ENCODE results near the gene ST7.
"Not testable (repeated sequence)": the region's sequence is repeated elsewhere in the genome, so short reads cannot be mapped to it uniquely, and the experiment has no call there.

ST7 gene

DNA sequence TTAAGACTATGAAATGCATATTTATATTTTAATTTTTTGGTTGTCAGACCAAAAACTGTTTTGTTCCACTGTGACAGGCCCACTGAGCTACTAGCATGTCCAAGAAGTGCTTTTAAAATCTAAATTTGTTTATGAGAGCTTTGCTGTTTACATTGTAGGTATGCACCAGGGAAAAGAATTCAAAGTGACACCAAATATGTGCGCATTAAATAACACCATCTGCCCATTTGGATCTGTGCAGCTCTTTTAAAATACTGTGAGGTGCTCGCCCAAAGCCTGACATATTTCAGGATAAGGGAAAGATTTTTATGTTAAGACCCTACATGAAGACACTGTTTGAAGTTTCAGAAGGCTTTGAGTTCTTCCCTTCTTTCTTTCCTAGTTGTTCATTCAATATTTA lies 162.9 kb downstream of the ST7 start:
- Mint-ChIP-seq H3K36me3 (ENCODE audit: low read depth) (no peaks in the 10 kb centered on the region), H3K27ac (no peak overlapping the region), H3K27me3 (ENCODE audit: low read depth) (peaks cover 13% of the 10 kb centered on the region), H3K4me3 (no peak overlapping the region), H3K9me3 (no peaks in the 10 kb centered on the region), H3K4me1 (ENCODE audit: low read depth) (peaks cover 1% of the 10 kb centered on the region)
- no peak for DNase-seq (ENCODE audit: low spot score)

DNA sequence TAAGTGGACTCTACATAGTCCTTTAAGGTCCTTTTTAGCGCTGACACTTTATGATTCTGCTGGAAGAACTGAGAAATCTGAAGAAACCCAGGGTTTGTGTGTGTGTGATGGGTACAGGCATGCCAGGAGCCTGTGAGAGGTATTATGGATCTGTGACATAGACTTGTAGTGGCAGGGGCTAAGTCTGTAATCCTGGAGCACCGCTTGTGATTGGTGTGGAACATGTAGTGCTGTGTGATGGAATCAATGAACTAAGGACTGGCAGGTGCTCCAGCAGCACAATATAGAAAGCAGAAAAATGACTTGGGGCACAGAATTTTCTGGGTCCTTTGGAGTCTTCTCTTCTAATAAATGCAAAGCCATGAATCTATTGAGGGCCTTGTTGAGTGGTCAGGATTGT lies 163.9 kb downstream of the ST7 start:
- no peak for DNase-seq (ENCODE audit: low spot score)
- Mint-ChIP-seq H3K36me3 (ENCODE audit: low read depth) (no peaks in the 10 kb centered on the region), H3K4me3 (no peak overlapping the region), H3K27me3 (ENCODE audit: low read depth) (peaks cover 13% of the 10 kb centered on the region), H3K4me1 (ENCODE audit: low read depth) (peaks cover 1% of the 10 kb centered on the region), H3K27ac (no peak overlapping the region), H3K9me3 (no peaks in the 10 kb centered on the region)

DNA sequence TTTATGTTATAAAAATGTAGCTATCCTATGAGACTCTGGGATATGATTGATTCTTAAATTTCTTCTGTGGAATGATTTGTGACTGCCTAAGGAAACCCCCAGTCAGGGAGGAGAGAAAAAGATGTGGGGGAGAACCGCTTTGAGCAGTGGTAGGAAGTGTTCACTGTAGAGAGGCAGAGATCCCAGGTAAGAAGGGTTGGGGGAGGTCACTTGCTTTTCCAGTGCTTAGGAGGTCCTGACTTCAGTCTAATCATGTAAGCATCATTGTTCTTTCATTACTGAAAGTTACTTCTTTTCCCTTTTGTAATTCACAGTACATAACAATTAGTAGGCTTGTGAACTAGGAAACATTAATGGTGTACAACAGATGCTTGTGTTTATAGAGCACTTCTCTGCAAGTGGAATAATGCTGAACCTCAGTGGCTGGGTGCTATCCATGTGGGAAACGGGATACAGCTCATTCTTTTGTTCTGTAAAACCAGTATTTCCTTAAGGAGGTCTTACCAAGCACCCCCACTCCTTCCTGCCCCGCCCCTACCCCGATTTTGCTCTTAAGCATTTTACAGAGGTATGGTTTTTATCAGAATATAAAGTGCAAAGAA lies 165.4 kb downstream of the ST7 start:
- DNase-seq (ENCODE audit: low spot score): no peak
- no peak overlapping the region for H3K27ac Mint-ChIP-seq
- no peaks in the 10 kb centered on the region for H3K4me1 Mint-ChIP-seq (ENCODE audit: low read depth)

DNA sequence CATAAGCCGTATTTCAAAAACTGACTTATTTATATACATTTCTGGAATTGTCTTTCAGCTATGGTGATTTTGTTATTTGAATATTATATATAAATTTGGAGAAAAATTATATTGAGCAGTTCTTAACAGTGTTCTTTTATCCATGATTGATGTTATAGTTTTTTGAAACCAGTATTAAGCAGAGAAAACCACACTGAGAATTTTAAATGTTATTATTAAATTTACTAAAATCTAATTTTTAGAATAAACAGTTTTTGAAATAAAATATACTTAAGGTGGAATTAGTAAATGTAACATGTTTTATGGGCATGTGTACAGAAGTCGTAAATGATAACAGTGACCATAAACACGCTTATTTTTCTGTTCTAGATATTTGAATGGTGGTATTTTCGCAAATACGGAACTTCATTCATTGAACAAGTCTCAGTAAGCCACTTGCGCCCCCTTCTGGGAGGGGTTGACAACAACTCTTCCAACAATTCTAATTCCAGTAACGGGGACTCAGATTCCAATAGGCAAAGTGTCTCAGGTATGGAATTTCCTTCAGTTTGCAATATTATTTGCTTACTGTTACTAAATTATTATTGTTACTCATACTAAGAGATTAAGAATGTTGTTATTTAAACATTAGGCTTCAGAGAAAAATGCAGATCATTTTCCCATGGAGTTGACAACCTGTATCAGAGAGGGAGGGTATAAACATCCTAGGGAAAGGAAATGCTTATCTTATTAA lies 166.1 kb downstream of the ST7 start:
- H3K36me3 Mint-ChIP-seq (ENCODE audit: low read depth): no peaks in the 10 kb centered on the region
- H3K4me3 Mint-ChIP-seq: no peak overlapping the region
- no peaks in the 10 kb centered on the region for H3K4me1 Mint-ChIP-seq (ENCODE audit: low read depth)
- H3K27ac Mint-ChIP-seq: no peak overlapping the region
- peak; percentile 35 for DNase-seq (ENCODE audit: low spot score)
- no peaks in the 10 kb centered on the region for H3K9me3 Mint-ChIP-seq
- peaks cover 8% of the 10 kb centered on the region for H3K27me3 Mint-ChIP-seq (ENCODE audit: low read depth)

More for the DNA sequence above, 165.4 kb downstream of the ST7 start:
- peaks cover 8% of the 10 kb centered on the region for H3K27me3 Mint-ChIP-seq (ENCODE audit: low read depth)
- H3K9me3 Mint-ChIP-seq: no peaks in the 10 kb centered on the region
- no peak overlapping the region for H3K4me3 Mint-ChIP-seq
- no peaks in the 10 kb centered on the region for H3K36me3 Mint-ChIP-seq (ENCODE audit: low read depth)

DNA sequence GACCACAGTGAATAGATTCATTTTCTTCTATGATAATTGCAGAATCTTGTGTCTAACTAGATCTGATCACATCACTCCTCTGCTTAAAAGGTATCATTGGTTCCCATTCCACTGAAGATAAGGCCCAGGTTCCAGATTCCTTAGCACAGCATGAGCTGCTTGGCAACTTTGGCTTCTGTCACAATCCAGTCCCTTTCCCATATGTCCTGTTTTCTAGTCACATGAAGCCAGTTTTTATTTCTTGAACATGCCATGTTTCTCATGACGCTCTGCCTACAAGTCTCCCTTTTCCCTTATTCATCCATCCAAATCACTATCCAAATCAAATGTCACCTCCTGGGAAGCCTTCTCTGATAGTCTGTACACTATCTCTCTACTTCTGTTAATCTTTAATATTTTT lies 167.0 kb downstream of the ST7 start:
- H3K27me3 Mint-ChIP-seq (ENCODE audit: low read depth); H3K27ac Mint-ChIP-seq; H3K36me3 Mint-ChIP-seq (ENCODE audit: low read depth); H3K9me3 Mint-ChIP-seq; H3K4me3 Mint-ChIP-seq; DNase-seq (ENCODE audit: low spot score); H3K4me1 Mint-ChIP-seq (ENCODE audit: low read depth): not testable (repeated sequence)

DNA sequence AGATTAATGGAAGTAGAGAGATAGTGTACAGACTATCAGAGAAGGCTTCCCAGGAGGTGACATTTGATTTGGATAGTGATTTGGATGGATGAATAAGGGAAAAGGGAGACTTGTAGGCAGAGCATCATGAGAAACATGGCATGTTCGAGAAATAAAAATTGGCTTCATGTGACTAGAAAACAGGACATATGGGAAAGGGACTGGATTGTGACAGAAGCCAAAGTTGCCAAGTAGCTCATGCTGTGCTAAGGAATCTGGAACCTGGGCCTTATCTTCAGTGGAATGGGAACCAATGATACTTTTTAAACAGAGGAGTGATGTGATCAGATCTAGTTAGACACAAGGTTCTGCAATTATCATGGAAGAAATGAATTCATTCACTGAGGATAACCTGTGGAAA lies 168.7 kb downstream of the ST7 start:
- DNase-seq (ENCODE audit: low spot score); H3K27me3 Mint-ChIP-seq (ENCODE audit: low read depth); H3K9me3 Mint-ChIP-seq; H3K4me1 Mint-ChIP-seq (ENCODE audit: low read depth); H3K27ac Mint-ChIP-seq; H3K4me3 Mint-ChIP-seq; H3K36me3 Mint-ChIP-seq (ENCODE audit: low read depth): not testable (repeated sequence)

DNA sequence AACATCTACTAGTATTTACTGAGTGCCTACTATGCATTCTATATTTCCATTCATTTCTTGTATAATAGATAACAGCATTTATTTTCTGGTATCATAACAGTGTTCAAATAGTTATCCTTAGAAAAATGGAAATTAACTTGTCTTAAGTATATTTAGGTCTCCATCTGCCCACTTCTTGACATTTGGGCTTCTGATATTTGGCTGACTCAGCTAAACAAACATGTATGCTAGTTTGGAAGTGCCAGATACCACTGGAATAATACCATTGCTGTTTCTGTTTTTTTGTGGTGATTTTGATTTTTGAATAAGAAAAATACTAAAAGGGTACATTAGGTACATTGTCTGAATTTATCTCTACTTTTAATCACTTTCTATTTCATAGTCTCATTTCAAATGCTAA lies 169.2 kb downstream of the ST7 start:
- DNase-seq (ENCODE audit: low spot score): no peak
- Mint-ChIP-seq H3K9me3 (no peaks in the 10 kb centered on the region), H3K4me3 (no peak overlapping the region), H3K36me3 (ENCODE audit: low read depth) (no peaks in the 10 kb centered on the region), H3K4me1 (ENCODE audit: low read depth) (peaks cover 2% of the 10 kb centered on the region), H3K27ac (no peak overlapping the region), H3K27me3 (ENCODE audit: low read depth) (peaks cover 6% of the 10 kb centered on the region)

DNA sequence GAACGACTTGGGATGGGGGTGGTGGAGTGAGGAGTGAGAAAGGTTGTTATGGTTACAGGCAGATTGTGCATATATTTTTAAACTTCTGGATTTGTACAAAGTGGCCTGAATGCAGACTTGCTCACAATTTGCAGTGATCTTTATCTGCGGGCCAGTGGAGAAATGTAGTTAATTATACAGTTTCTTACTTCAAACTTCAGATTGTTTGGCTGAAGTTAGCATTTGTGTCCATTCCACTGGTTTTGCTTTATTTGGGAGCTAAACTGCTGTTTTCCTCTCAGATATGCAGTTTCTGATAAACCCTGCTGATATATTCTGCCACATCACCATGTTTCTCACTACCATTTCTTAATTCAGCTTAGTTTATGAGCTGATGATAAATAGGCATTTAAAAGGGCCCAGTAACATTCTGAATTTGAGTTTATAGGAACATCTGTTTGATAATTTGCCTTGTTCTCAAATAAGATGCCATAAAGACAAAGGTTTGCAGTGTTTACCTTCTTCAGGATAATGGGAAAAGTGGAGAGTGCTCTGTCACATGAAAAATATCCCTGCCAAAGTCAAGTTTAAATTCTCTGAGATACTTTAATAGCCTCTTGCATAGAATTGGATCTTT lies 170.1 kb downstream of the ST7 start:
- H3K4me3 Mint-ChIP-seq: no peak overlapping the region
- H3K36me3 Mint-ChIP-seq (ENCODE audit: low read depth): no peaks in the 10 kb centered on the region
- H3K4me1 Mint-ChIP-seq (ENCODE audit: low read depth): peaks cover 2% of the 10 kb centered on the region
- DNase-seq (ENCODE audit: low spot score): no peak
- H3K27ac Mint-ChIP-seq: no peak overlapping the region
- H3K27me3 Mint-ChIP-seq (ENCODE audit: low read depth): peaks cover 1% of the 10 kb centered on the region
- no peaks in the 10 kb centered on the region for H3K9me3 Mint-ChIP-seq

DNA sequence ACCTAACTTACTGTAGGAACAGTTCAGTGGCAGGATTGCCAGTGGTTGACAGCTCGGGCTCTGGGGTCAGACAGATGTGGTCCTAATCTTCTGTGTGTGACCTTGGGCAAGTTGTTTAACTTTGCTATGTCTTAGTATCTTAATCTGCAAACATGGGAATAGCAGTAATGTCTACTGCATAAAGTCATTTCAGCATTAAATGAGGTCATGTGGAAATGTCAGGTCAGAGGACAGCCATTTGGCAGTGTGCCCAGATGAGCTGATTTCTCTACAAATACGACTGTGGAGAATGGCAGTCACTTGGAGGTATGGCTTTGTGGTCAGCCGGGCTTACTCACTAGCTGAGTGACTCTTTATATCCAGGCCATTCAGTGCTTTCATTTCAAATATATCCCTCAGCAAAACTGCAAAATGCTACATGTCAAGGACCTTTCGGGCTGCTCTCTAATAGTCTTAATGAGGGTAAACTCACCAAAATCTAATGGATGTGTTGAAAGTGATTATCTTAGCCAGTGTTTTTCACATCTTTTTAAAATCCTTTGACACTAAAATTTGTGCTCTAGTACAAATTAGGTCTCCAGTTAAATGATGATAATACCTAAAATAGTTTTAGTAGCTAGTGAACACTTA lies 171.4 kb downstream of the ST7 start:
- Mint-ChIP-seq H3K4me1 (ENCODE audit: low read depth) (peaks cover 2% of the 10 kb centered on the region), H3K27me3 (ENCODE audit: low read depth) (no peaks in the 10 kb centered on the region), H3K9me3 (no peaks in the 10 kb centered on the region), H3K4me3 (no peak overlapping the region), H3K27ac (no peak overlapping the region), H3K36me3 (ENCODE audit: low read depth) (no peaks in the 10 kb centered on the region)
- peak; percentile 78 for DNase-seq (ENCODE audit: low spot score)

DNA sequence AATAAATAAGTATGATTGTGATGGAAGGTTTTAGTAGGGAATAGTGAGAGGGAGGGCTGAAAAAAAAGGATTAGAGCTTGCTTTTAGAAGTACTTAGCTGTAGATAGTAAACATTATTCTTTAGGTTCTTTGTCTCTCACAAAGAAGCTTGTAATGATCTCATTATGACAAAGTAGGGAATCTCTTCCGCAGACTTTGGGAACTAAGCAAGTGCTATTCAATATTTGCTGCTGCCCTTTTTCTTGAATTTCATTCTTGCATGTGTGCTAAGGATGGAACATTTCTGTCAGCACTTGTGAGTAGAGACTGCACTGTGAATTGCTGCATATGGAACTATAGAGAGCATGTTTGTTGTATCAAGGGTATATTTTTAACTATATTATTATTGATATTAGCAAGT lies 173.4 kb downstream of the ST7 start:
- Mint-ChIP-seq H3K36me3 (ENCODE audit: low read depth) (no peaks in the 10 kb centered on the region), H3K27me3 (ENCODE audit: low read depth) (no peaks in the 10 kb centered on the region), H3K9me3 (no peaks in the 10 kb centered on the region), H3K27ac (no peak overlapping the region), H3K4me3 (no peak overlapping the region), H3K4me1 (ENCODE audit: low read depth) (peaks cover 2% of the 10 kb centered on the region)
- no peak for DNase-seq (ENCODE audit: low spot score)

DNA sequence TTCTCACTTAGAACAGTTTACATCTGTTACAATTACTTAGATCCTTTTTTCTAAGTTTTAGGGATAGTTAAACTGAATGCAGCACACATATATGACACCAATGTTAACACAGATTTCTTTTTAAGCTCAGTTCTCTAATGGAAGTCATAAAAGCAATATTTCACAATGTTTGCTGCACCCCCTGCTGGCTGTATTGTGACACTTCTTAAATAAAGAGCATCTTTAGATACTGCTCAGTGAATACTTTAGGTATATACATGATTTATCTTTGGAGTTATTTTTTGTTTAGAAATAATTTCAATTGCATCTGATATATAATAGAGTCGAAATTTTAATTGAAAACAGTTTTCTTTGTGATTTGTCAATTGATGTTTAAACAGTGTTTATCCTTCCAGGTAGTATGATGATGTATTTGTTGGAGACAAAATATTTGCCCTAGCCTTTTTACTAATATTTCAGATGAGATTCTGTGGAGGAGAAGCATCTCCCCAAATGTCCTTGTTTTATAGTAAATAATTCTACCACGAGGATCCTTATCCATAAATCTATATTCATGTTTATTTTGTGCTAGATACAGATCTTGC lies 174.4 kb downstream of the ST7 start:
- Mint-ChIP-seq H3K27me3 (ENCODE audit: low read depth) (no peaks in the 10 kb centered on the region), H3K4me3 (no peak overlapping the region), H3K4me1 (ENCODE audit: low read depth) (peaks cover 11% of the 10 kb centered on the region), H3K36me3 (ENCODE audit: low read depth) (no peaks in the 10 kb centered on the region), H3K9me3 (no peaks in the 10 kb centered on the region), H3K27ac (no peak overlapping the region)
- DNase-seq (ENCODE audit: low spot score): no peak

DNA sequence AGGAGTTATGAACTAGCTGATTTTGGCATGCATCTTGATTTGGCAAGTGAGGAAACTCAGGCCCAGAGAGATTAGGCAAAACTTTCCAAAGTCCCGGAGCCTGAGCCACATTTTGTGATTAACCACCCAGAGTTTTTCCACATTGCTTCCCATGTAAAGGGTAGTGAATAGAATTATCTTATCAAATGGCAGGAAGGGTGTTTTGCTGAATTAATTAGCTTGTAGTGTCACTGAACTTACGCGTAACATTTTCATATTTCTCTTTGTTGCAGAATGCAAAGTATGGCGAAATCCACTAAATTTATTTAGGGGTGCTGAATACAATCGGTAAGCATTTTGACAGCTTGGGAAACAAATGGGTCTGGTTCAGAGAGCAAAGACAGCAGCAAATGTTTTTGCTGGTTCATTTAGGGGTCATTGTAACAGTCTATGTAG lies 176.2 kb downstream of the ST7 start:
- no peak overlapping the region for H3K27ac Mint-ChIP-seq
- H3K9me3 Mint-ChIP-seq: no peaks in the 10 kb centered on the region
- no peaks in the 10 kb centered on the region for H3K27me3 Mint-ChIP-seq (ENCODE audit: low read depth)
- H3K4me3 Mint-ChIP-seq: no peak overlapping the region
- H3K36me3 Mint-ChIP-seq (ENCODE audit: low read depth): no peaks in the 10 kb centered on the region
- H3K4me1 Mint-ChIP-seq (ENCODE audit: low read depth): peaks cover 21% of the 10 kb centered on the region
- DNase-seq (ENCODE audit: low spot score): no peak

DNA sequence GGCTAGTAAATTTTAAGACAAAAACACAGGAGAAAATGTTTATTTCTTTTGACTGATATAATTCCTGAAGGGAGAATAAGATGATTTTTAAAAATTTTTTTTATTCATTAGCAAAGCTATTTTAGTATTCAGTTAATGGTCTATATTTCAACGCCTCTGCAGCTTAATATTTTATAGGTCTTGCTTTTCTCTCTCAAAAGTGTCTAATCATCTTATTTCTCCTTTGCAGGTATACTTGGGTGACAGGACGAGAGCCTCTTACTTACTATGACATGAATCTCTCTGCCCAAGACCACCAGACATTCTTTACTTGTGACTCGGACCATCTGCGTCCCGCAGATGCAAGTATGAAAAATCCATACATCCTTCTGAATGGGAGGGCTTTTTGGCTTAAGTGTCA lies 177.0 kb downstream of the ST7 start:
- Mint-ChIP-seq H3K36me3 (ENCODE audit: low read depth) (no peaks in the 10 kb centered on the region), H3K27ac (no peak overlapping the region), H3K27me3 (ENCODE audit: low read depth) (no peaks in the 10 kb centered on the region), H3K4me1 (ENCODE audit: low read depth) (peaks cover 27% of the 10 kb centered on the region), H3K9me3 (no peaks in the 10 kb centered on the region), H3K4me3 (no peak overlapping the region)
- DNase-seq (ENCODE audit: low spot score): no peak
